OCI-LY7 (cell line): Measurements from ENCODE around the gene ZFYVE28.

Experiments used
- CTCF ChIP-seq: fragments of 200-600 bp; sonication (generic); conservative IDR thresholded peaks from 2 replicates; pipeline ENCODE4 v1.5.1; 2014; ENCODE audit warnings: mild to moderate bottlenecking, antibody characterized with exemption, low read length, moderate library complexity, mixed read lengths
- EZH2phosphoT487 ChIP-seq: fragments of 200-600 bp; sonication (generic); IDR thresholded peaks from 2 replicates; pipeline ENCODE4 v1.6.1; 2018; ENCODE audit warnings: low read depth, borderline replicate concordance, mild to moderate bottlenecking, mixed run types, antibody characterized with exemption, low read length, moderate library complexity, mixed read lengths

GRCh38 chr4:2445571-2445970 lies 27.1 kb upstream of the ZFYVE28 start:
- TF ChIP-seq CTCF (no peak), EZH2phosphoT487 (no peak)
